OCI-LY7 (cell line): ENCODE data around the gene AOC3. TPM values are rescaled to one million over a fixed set of nuclear protein-coding genes. Genes with fewer than 3 reads are reported as not detected.

Experiments used
- BruUV-seq: library from RNA; stranded (reverse); fragments of 400-500 nt; replicated peaks from 2 replicates; lab custom pipeline; 2021; lab: Mats Ljungman, UMichigan
- CTCF ChIA-PET: fragments of 300-600 bp; sonication (Branson Sonifier 250); formaldehyde crosslinking; loops from one replicate; lab custom pipeline; 2022; ENCODE audit warnings: antibody characterized with exemption; ENCODE audit not compliant: unreplicated experiment; lab: Charles Lee
- POLR2A ChIA-PET: fragments of 300-600 bp; sonication (Branson Sonifier 250); formaldehyde crosslinking; loops from one replicate; lab custom pipeline; 2022; ENCODE audit warnings: antibody characterized with exemption; lab: Charles Lee
- DNase-seq: peaks from one replicate; pipeline ENCODE4 v3.0.0-alpha.2; 2015; ENCODE audit warnings: low spot score
- H2AFZ ChIP-seq: fragments of 200-600 bp; sonication (generic), shearing (Covaris generic); 2 replicates; pipeline ENCODE4 v1.6.1; 2014; ENCODE audit warnings: mild to moderate bottlenecking, antibody characterized with exemption, low read length, moderate library complexity
- H3K27ac ChIP-seq: fragments of 200-600 bp; sonication (generic); 2 replicates; pipeline ENCODE4 v1.5.1; 2014; ENCODE audit warnings: mixed run types, low read depth, mild to moderate bottlenecking, moderate library complexity, low read length, inconsistent platforms; ENCODE audit not compliant: poor library complexity, severe bottlenecking
- H3K36me3 ChIP-seq: fragments of 200-600 bp; sonication (generic); 2 replicates; pipeline ENCODE4 v1.6.1; 2014; ENCODE audit warnings: mild to moderate bottlenecking, antibody characterized with exemption, low read length, moderate library complexity, mixed read lengths; ENCODE audit not compliant: insufficient read depth
- H3K4me1 ChIP-seq: fragments of 200-600 bp; sonication (generic); 2 replicates; pipeline ENCODE4 v1.5.1; 2014; ENCODE audit warnings: mild to moderate bottlenecking, low read length; ENCODE audit not compliant: insufficient read depth, poor library complexity, severe bottlenecking
- H3K4me2 ChIP-seq: fragments of 200-600 bp; sonication (generic); 2 replicates; pipeline ENCODE4 v1.6.1; 2014; ENCODE audit warnings: mild to moderate bottlenecking, low read length
- H3K4me3 ChIP-seq: fragments of 200-600 bp; sonication (generic); 2 replicates; pipeline ENCODE4 v1.5.1; 2014; ENCODE audit warnings: mild to moderate bottlenecking, low read depth, low read length; ENCODE audit not compliant: poor library complexity, severe bottlenecking
- H3K79me2 ChIP-seq: fragments of 200-600 bp; sonication (generic); 2 replicates; pipeline ENCODE4 v1.6.1; 2016; ENCODE audit warnings: low read depth, mild to moderate bottlenecking, low read length, moderate library complexity, mixed read lengths; ENCODE audit not compliant: insufficient read depth
- H3K9me2 ChIP-seq: fragments of 200-600 bp; sonication (generic); 2 replicates; pipeline ENCODE4 v1.6.1; 2016; ENCODE audit warnings: mild to moderate bottlenecking, low read length, mixed read lengths; ENCODE audit not compliant: insufficient read depth
- H3K9me3 ChIP-seq: fragments of 200-600 bp; sonication (generic); 2 replicates; pipeline ENCODE4 v1.6.1; 2014; ENCODE audit warnings: mild to moderate bottlenecking, mixed run types, low read length, mixed read lengths
- H4K20me1 ChIP-seq: fragments of 200-600 bp; sonication (generic); 2 replicates; pipeline ENCODE4 v1.6.1; 2014; ENCODE audit warnings: mild to moderate bottlenecking, antibody characterized with exemption, low read length, moderate library complexity, mixed read lengths; ENCODE audit not compliant: insufficient read depth
- EZH2phosphoT487 ChIP-seq: fragments of 200-600 bp; sonication (generic); IDR thresholded peaks from 2 replicates; pipeline ENCODE4 v1.6.1; 2018; ENCODE audit warnings: low read depth, borderline replicate concordance, mild to moderate bottlenecking, mixed run types, antibody characterized with exemption, low read length, moderate library complexity, mixed read lengths
- intact Hi-C: fragments of 100-400 bp; cut with micrococcal nuclease; formaldehyde crosslinking; loops from one replicate; pipeline ENCODE4 v1.10.0; 2022; ENCODE audit not compliant: unreplicated experiment
- total RNA-seq, 2 experiments: library from RNA; depleted of rRNA in 1 of 2; stranded (reverse); fragments of >200 nt in 1 of 2; shearing (Covaris generic) in 1 of 2; gene quantifications; 2 replicates each; pipeline ENCODE4 v1.2.3, GENCODE V29; 2014 to 2022
- TF ChIP-seq, protein P1 (sequence below): fragments of 200-600 bp; sonication (generic); conservative IDR thresholded peaks from 2 replicates; pipeline ENCODE4 v1.5.1; 2014; ENCODE audit warnings: mild to moderate bottlenecking, antibody characterized with exemption, low read length, moderate library complexity, mixed read lengths

AOC3 gene
- total RNA-seq, 2 experiments from 2014 or later, result 0.73 to 2.5 TPM

DNA sequence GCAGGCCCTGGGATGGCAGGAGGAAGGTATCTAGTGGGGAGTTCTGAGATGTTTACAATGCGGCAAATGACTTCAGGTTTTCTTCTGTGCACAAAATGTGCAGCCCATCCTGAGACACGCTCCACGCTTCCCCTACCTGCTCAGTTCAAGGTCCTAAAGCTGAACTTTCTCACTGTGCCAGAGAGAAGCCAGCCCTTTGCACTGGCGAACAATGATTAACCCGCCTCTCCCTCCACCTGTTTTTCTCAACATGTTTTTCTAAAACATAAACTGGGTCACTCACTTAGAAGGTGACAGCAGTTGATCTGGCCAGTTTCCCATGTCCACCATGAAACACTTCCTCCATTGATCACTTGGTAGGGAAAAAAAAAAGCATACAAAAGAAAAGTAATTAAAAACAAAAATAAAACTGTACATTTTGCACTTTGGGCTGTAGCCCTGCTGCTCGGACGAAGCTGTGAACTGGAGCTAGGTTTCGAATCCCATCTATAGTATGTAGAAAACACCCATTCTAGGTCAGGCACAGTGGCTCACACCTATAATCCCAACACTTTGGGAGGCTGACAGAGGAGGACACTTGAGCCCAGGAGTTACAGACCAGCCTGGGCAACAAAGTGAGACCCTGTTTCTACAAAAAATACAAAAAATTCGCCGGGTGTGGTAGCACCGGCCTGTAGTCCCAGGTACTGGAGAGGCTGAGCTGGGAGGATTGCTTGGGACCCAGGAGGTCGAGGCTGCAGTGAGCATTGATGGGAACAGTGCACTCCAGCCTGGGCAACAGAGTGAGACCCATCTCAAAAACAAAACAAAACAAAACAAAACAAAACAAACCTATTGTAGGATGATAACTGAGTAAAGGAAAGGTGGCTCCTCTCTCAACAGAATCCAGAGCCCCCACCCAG, 43.5 kb downstream of the AOC3 start:
- CTCF ChIA-PET, result no interaction called here
- BruUV-seq, result no TSS peak
- POLR2A ChIA-PET, result interaction anchor here (1.0 kb wide), 1 partner anchor 8 kb away, joined by 4 read pairs; no protein-coding TSS in a partner anchor
- TF ChIP-seq, protein P1, sequence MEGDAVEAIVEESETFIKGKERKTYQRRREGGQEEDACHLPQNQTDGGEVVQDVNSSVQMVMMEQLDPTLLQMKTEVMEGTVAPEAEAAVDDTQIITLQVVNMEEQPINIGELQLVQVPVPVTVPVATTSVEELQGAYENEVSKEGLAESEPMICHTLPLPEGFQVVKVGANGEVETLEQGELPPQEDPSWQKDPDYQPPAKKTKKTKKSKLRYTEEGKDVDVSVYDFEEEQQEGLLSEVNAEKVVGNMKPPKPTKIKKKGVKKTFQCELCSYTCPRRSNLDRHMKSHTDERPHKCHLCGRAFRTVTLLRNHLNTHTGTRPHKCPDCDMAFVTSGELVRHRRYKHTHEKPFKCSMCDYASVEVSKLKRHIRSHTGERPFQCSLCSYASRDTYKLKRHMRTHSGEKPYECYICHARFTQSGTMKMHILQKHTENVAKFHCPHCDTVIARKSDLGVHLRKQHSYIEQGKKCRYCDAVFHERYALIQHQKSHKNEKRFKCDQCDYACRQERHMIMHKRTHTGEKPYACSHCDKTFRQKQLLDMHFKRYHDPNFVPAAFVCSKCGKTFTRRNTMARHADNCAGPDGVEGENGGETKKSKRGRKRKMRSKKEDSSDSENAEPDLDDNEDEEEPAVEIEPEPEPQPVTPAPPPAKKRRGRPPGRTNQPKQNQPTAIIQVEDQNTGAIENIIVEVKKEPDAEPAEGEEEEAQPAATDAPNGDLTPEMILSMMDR, result no peak
- no peak for TF ChIP-seq EZH2phosphoT487
- H3K9me2 ChIP-seq, result no peaks in the 10 kb centered on the region
- no peaks in the 10 kb centered on the region for H3K36me3 ChIP-seq
- H3K4me2 ChIP-seq, result no peak overlapping the region
- H3K27ac ChIP-seq, result no peak overlapping the region
- no peak overlapping the region for H3K4me3 ChIP-seq
- intact Hi-C loops, result no loop called here
- no peak for DNase-seq
- H3K79me2 ChIP-seq, result no peaks in the 10 kb centered on the region
- no peaks in the 10 kb centered on the region for H4K20me1 ChIP-seq
- no peaks in the 10 kb centered on the region for H3K9me3 ChIP-seq
- H2AFZ ChIP-seq, result no peak overlapping the region
- peaks cover 6% of the 10 kb centered on the region for H3K4me1 ChIP-seq

DNA sequence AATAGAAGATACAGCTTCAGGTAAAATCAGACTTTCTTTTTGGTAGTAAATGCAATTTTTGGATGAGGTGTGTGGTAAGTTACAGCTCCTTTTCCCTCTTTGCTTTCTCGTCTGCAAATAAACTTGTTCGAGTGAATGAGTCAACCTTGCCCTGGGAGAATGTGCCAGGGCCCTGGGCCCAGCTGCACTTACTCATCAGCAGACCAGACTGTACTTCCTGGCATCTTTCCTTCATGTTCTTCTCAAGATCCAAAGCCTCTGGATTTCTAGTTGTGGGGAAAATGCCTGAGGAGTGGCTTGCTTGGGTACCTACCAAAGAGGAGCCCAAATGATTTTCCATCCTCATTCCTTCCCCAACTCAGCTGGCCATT, 44.2 kb downstream of the AOC3 start:
- Histone ChIP-seq H3K4me2 (no peak overlapping the region), H2AFZ (no peak overlapping the region), H3K79me2 (no peaks in the 10 kb centered on the region), H3K4me1 (peaks cover 6% of the 10 kb centered on the region), H3K27ac (no peak overlapping the region), H4K20me1 (no peaks in the 10 kb centered on the region), H3K9me3 (no peaks in the 10 kb centered on the region), H3K9me2 (no peaks in the 10 kb centered on the region), H3K4me3 (no peak overlapping the region), H3K36me3 (no peaks in the 10 kb centered on the region)
- DNase-seq, result no peak
- BruUV-seq, result no TSS peak
- no peak for TF ChIP-seq EZH2phosphoT487
- TF ChIP-seq, protein P1, result no peak
- POLR2A ChIA-PET, result interaction anchor here (1.0 kb wide), 1 partner anchor 8 kb away, joined by 4 read pairs; no protein-coding TSS in a partner anchor
- CTCF ChIA-PET, result no interaction called here
- intact Hi-C loops, result no loop called here
